ENCODE measurements around the gene AP1M1.

AP1M1 gene

GRCh38 chr19:16295057-16295456 lies 97.3 kb downstream of the AP1M1 start:
- Mint-ChIP-seq H3K4me1 (ENCODE audit: low read depth) (no peaks in the 10 kb centered on the region), H3K36me3 (ENCODE audit: low read depth) (no peaks in the 10 kb centered on the region), H3K27ac (no peak overlapping the region), H3K9me3 (no peaks in the 10 kb centered on the region), H3K4me3 (no peak overlapping the region), H3K27me3 (ENCODE audit: low read depth) (peaks cover 20% of the 10 kb centered on the region)
